NCI-H1092 treated with DMSO at 0.1 percent for 48 hours (cell line): ENCODE measurements around the gene RNF213.
A peak's percentile ranks its signal among the peaks of the same experiment; 100 is the strongest.
"Not testable (repeated sequence)": the region's sequence is repeated elsewhere in the genome, so short reads cannot be mapped to it uniquely, and the experiment has no call there.

ENCODE experiments used
- DNase-seq: peaks from one replicate; lab custom pipeline; 2025; lab: John Stamatoyannopoulos, UW

The RNF213 gene

GRCh38 chr17:80270836-80271235, 10.2 kb downstream of the RNF213 start:
- DNase-seq: no peak

DNA sequence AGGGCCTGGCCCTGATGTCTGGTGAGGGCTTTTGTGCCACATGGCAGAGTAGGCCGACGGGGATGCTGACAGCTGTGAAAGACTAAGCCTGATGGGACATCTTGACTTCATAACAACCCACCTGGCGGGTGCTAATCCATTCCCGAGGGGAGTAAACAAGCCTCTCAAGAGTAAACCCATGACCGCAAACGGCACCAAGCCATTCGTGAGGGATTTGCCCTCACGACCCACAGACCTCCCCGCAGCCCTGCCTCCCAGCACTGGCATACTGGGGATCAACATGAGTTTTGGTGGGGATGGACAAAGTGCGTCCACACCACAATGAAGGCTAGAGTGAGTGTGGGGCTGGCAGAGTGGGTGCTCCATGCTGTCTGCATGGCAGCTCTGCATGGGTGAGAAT, 11.7 kb downstream of the RNF213 start:
- DNase-seq: no peak

DNA sequence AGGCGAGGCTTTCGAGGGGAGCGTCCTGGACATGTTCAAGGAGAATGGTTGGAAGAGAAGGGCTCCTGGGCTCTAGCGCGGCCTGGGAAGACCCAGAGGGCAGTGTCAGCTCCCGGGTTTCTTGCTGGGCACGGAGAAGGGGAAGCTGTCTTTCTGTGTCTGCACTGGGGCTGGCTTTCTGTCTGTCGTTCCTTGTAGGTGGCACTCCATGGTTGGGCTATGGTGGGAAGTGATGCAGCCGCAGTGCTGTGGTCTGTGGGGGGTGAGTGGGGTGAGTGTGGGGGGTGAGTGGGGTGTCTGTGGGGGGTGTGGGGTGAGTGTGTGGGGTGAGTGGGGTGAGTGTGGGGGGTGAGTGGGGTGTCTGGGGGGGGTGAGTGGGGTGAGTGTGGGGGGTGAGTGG, 13.7 kb downstream of the RNF213 start:
- no peak for DNase-seq

DNA sequence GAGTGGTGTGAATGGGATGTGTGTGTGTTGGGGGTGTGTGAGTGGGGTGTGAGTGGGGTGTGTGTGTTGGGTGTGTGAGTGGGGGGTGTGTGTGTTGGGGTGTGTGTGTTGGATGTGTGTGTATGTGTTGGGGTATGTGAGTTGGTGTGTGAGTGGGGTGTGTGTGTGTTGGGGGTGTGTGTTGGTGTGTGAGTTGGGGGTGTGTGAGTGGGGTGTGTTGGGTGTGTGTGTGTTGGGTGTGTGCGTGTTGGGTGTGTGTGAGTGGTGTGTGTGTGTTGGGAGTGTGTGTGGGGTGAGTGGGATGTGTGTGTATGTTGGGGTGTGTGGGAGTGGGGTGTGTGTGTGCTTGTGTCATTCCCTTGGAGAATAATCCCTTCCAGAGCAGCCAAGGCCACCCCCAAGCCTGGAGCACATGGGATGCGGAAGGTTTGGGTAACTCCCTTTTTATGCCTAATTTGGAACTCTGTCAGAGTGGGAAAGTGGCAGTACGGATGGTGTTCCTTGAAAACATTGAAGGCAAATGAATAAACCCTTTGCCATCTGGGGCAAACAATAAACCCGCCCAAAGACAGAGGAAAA, 14.3 kb downstream of the RNF213 start:
- DNase-seq: no peak

- DNase-seq: not testable (repeated sequence)
Observed at GRCh38 chr17:80275857-80276256, 15.2 kb downstream of the RNF213 start.

GRCh38 chr17:80277751-80278671, 17.4 kb downstream of the RNF213 start:
- DNase-seq: no peak

- DNase-seq: no peak
Observed at GRCh38 chr17:80279895-80280294, 19.2 kb downstream of the RNF213 start.

DNA sequence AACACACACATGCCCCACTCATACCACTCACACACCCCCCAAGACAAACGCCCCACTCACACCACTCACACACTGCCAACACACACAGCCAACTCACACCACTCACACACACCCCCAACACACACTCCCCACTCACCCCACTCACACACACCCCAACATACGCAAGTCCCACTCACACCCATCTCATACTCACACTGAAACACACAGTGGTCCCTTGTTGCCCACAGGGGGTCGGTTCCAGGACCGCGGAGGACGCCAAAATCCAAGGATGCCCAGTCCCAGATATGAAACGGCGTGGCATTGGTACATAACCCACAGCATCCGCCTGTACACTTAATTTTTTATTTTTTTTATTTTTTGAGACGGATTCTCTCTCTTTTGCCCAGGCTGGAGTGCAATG, 20.9 kb downstream of the RNF213 start:
- no peak for DNase-seq

DNA sequence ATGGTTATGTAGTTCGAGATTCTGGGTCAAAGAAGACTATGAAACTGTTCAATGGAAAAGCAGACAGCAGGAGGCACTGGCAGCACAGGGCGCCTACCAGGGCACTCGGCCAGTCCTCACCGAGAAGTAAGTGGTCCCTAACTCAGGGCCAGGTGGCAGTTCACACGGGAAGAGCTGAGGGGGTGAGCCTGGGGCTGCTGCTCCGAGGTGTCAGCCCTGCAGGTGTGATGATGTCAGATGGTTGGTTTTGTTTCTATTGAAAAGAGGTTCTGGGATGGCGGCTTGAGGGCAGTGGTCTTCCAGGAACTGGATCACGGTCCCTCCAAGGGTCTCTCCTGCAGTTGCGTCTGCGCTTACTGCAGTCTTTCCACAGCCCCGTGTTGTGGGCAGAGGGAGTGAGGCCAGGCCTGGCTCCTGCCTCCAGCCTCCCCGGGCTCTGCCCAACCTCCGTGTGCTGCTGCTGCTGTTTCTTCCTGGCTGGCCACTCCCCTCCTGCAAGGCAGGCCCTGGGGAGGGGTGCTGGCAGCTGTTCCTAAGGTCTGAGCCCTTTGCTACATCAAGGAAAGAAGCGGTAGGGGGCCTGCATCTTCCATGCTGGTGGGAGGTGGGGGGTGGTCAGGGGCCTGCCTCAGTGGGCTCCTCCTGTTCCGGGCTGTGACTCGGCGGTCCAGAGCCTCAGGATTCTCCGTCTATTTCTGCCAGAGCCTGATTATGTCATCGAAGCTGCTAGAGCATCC, 22.6 kb downstream of the RNF213 start:
- DNase-seq: peak; percentile 14

GRCh38 chr17:80284631-80285030, 24.0 kb downstream of the RNF213 start:
- DNase-seq: no peak

GRCh38 chr17:80285237-80285920, 24.7 kb downstream of the RNF213 start:
- DNase-seq: no peak

- no peak for DNase-seq
Observed at GRCh38 chr17:80286638-80286960, 25.9 kb downstream of the RNF213 start.

DNA sequence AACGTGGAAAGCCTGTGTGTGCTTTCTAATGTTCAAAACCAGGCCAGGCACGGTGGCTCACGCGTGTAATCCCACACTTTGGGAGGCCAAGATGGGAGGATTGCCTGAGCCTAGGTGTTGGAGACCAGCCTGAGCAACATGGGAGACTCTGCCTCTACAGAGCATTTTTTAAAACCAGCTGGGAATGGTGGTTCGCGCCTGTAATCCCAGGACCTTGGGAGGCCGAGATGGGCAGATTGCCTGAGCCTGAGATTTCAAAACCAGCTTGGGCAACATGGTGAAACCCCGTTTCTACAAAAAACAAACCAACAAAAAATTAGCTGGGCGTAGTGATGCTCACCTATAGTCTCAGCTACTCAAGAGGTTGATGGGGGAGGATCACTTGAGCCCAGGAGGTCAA, 26.4 kb downstream of the RNF213 start:
- no peak for DNase-seq

GRCh38 chr17:80287806-80288567, 27.3 kb downstream of the RNF213 start:
- no peak for DNase-seq

DNA sequence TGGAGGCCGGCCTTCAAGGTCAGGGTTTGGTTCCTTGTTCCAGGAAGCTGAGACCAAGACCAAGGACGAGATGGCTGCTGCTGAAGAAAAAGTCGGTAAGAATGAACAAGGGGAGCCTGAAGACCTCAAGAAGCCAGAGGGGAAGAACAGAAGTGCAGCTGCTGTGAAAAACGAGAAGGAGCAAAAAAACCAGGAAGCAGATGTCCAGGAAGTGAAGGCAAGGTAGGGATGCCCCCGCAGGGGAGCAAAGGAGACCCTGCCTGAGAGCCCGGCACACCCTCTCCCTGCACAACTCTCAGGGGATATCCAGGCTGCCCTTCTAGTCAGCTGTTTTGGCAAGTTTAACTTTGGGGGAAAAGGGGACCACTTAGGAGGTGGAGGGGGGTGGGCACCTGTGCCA, 29.0 kb downstream of the RNF213 start:
- no peak for DNase-seq

DNA sequence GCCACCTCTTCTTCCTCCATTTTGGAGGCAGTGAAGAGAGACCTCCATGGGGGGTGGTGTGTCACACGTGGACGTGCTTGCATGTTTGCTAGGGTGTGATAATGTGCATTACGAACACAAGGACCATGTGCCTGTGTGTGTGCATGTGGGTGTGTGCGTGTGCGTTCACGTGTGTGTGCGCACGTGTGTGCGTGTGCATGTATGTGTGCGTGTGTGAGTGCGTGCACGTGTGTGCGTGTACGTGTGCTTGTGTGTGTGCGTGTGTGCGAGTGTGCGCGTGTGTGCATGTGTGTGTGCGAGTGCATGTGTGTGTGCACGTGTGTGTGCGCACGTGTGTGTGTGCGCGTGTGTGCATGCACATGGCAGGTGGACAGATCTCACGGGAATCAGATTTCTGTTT, 29.5 kb downstream of the RNF213 start:
- no peak for DNase-seq

GRCh38 chr17:80291260-80291659, 30.6 kb downstream of the RNF213 start:
- no peak for DNase-seq

- DNase-seq: no peak
Observed at GRCh38 chr17:80291691-80292487, 31.2 kb downstream of the RNF213 start.

- no peak for DNase-seq
Observed at GRCh38 chr17:80292521-80292971, 31.9 kb downstream of the RNF213 start.

DNA sequence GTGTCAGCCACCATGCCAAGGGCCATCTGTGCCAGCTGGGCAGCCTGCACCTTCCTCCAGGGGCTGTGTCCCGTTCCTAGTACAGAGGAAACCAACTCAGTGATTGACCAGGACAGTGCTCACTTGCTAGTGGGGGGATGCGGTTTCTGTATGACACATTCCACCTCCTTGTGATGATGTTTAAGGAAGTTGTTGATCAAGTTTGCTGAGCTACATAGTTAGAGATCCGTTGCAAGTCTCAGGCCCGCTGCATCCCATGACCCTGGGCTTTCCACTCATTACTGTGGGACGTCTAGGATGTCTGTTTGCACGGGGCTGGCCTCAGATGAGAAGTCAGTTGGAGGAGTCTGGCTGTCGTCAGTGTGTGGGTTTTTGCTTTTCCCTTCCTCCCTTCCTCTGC, 33.6 kb downstream of the RNF213 start:
- no peak for DNase-seq

DNA sequence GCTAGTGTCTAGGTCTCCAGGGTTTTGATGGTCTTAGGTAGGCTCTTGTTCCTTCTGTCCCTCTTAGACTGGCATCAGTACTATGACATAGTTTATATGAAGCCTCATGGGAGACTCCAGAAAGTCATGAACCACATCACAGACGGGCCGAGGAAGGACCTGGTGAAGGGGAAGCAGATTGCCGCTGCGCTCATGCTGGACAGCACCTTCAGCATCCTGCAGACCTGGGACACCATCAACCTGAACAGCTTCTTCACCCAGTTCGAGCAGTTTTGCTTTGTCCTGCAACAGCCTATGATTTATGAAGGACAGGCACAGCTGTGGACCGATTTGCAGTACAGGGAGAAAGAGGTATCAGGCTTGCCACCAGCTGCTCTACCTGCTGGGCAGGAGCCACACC, 34.0 kb downstream of the RNF213 start:
- DNase-seq: no peak
